Caco-2 (cell line): ENCODE results near the gene CLEC18A. TPM values are rescaled to one million over a fixed set of nuclear protein-coding genes. Genes with fewer than 3 reads are reported as not detected.

Experiments used
- BruUV-seq: library from RNA; stranded (reverse); fragments of 400-500 nt; replicated peaks from 2 replicates; lab custom pipeline; 2021; lab: Mats Ljungman, UMichigan
- CTCF ChIA-PET: fragments of 300-600 bp; sonication (Branson Sonifier 250); formaldehyde crosslinking; loops from one replicate; lab custom pipeline; 2022; ENCODE audit warnings: antibody characterized with exemption; lab: Charles Lee
- POLR2A ChIA-PET: fragments of 300-600 bp; sonication (Branson Sonifier 250); formaldehyde crosslinking; loops from one replicate; lab custom pipeline; 2022; ENCODE audit warnings: antibody characterized with exemption; lab: Charles Lee
- DNase-seq, 2 experiments: peaks; one replicate each; pipeline versions ENCODE4 v3.0.0 to v3.0.0-alpha.2; 2020 to 2022
- H3K27me3 ChIP-seq: replicated peaks from 2 replicates; pipeline ENCODE4 v1.6.0; 2011; ENCODE audit warnings: low read length; ENCODE audit not compliant: control insufficient read depth, insufficient read depth
- H3K36me3 ChIP-seq: 2 replicates; pipeline ENCODE4 v1.5.1; 2011; ENCODE audit warnings: low read length; ENCODE audit not compliant: control insufficient read depth, insufficient read depth
- H3K4me1 ChIP-seq: fragments of 250-450 bp; sonication (Bioruptor Pico); 2 replicates; pipeline ENCODE4 v1.5.1; 2020; ENCODE audit warnings: mild to moderate bottlenecking
- H3K4me3 ChIP-seq: 2 replicates; pipeline ENCODE4 v1.5.1; 2011; ENCODE audit warnings: low read depth, mild to moderate bottlenecking, control low read depth, low read length
- H3K9me3 ChIP-seq: fragments of 250-450 bp; sonication (Bioruptor Pico); 2 replicates; pipeline ENCODE4 v1.5.1; 2020; ENCODE audit warnings: mild to moderate bottlenecking, moderate library complexity
- H3K27ac Mint-ChIP-seq: one replicate; pipeline ENCODE4 v1.8.0; 2022; ENCODE audit warnings: mixed read lengths; ENCODE audit not compliant: unreplicated experiment
- H3K27me3 Mint-ChIP-seq: one replicate; pipeline ENCODE4 v1.8.0; 2022; ENCODE audit warnings: mixed read lengths; ENCODE audit not compliant: insufficient read depth, unreplicated experiment
- H3K36me3 Mint-ChIP-seq: one replicate; pipeline ENCODE4 v1.8.0; 2022; ENCODE audit warnings: mild to moderate bottlenecking, mixed read lengths; ENCODE audit not compliant: insufficient read depth, unreplicated experiment
- H3K4me1 Mint-ChIP-seq: one replicate; pipeline ENCODE4 v1.8.0; 2022; ENCODE audit warnings: low read depth, mixed read lengths; ENCODE audit not compliant: unreplicated experiment
- H3K4me3 Mint-ChIP-seq: one replicate; pipeline ENCODE4 v1.8.0; 2022; ENCODE audit warnings: mild to moderate bottlenecking, moderate library complexity, mixed read lengths; ENCODE audit not compliant: unreplicated experiment
- H3K9me3 Mint-ChIP-seq: one replicate; pipeline ENCODE4 v1.8.0; 2022; ENCODE audit warnings: mixed read lengths; ENCODE audit not compliant: unreplicated experiment
- CTCF ChIP-seq, 2 experiments: fragments of 200-600 bp in 1 of 2; IDR thresholded peaks; 1 replicate in 1 of 2; 2 replicates in 1 of 2; pipeline versions ENCODE4 v1.5.1 to v1.8.0; 2011 to 2022; ENCODE audit warnings: antibody characterized with exemption in 1 of 2, control low read depth in 1 of 2, inconsistent platforms in 1 of 2, low read depth in 1 of 2, low read length in 1 of 2, mild to moderate bottlenecking in 1 of 2, moderate library complexity in 1 of 2; ENCODE audit not compliant: insufficient read depth in 1 of 2, severe bottlenecking in 1 of 2, unreplicated experiment in 1 of 2
- intact Hi-C: fragments of 100-400 bp; cut with micrococcal nuclease; formaldehyde crosslinking; loops from one replicate; pipeline ENCODE4 v1.10.0; 2022; ENCODE audit not compliant: unreplicated experiment
- total RNA-seq: library from RNA; stranded (reverse); gene quantifications from 2 replicates; pipeline ENCODE4 v1.2.3, GENCODE V29; 2022

Gene CLEC18A
- total RNA-seq, 1 experiment from 2014 or later, result 1.3 TPM

- Histone ChIP-seq H3K27me3 (no peaks in the 10 kb centered on the region), H3K4me3 (no peak overlapping the region), H3K4me1 (no peaks in the 10 kb centered on the region), H3K36me3 (no peaks in the 10 kb centered on the region), H3K9me3 (no peaks in the 10 kb centered on the region)
- no peak for DNase-seq
- no peak for TF ChIP-seq CTCF (IDR thresholded peaks at IDR 0.05; ENCODE audit: insufficient read depth in 1 of 2, low read depth in 1 of 2, low read length in 1 of 2, severe bottlenecking in 1 of 2, unreplicated experiment in 1 of 2)
- no TSS peak for BruUV-seq
- POLR2A ChIA-PET, result no interaction called here
- Mint-ChIP-seq H3K36me3 (no peaks in the 10 kb centered on the region), H3K27ac (no peak overlapping the region), H3K4me3 (no peak overlapping the region), H3K9me3 (no peaks in the 10 kb centered on the region), H3K4me1 (no peaks in the 10 kb centered on the region), H3K27me3 (no peaks in the 10 kb centered on the region)
- CTCF ChIA-PET, result no interaction called here
- intact Hi-C loops, result no loop called here
Measured at GRCh38 chr16:69905171-69905555, 46.0 kb upstream of the CLEC18A start.

GRCh38 chr16:69906838-69907401 lies 44.2 kb upstream of the CLEC18A start:
- no peak for DNase-seq
- Mint-ChIP-seq H3K4me1 (no peaks in the 10 kb centered on the region), H3K4me3 (no peak overlapping the region), H3K27me3 (no peaks in the 10 kb centered on the region), H3K36me3 (no peaks in the 10 kb centered on the region), H3K9me3 (no peaks in the 10 kb centered on the region), H3K27ac (no peak overlapping the region)
- ChIA-PET POLR2A (no interaction called here), CTCF (interaction anchor here (0.6 to 1.9 kb wide), 2 partner anchors 24 to 81 kb away, joined by 3 to 5 read pairs; no protein-coding TSS in a partner anchor)
- BruUV-seq, result no TSS peak
- Histone ChIP-seq H3K27me3 (no peaks in the 10 kb centered on the region), H3K4me1 (no peaks in the 10 kb centered on the region), H3K4me3 (no peak overlapping the region), H3K9me3 (no peaks in the 10 kb centered on the region), H3K36me3 (no peaks in the 10 kb centered on the region)
- no peak for TF ChIP-seq CTCF (IDR thresholded peaks at IDR 0.05; ENCODE audit: insufficient read depth in 1 of 2, low read depth in 1 of 2, low read length in 1 of 2, severe bottlenecking in 1 of 2, unreplicated experiment in 1 of 2)
- intact Hi-C loops, result no loop called here

GRCh38 chr16:69909043-69909442 lies 42.1 kb upstream of the CLEC18A start:
- Mint-ChIP-seq H3K27ac (no peak overlapping the region), H3K36me3 (no peaks in the 10 kb centered on the region), H3K9me3 (no peaks in the 10 kb centered on the region), H3K27me3 (no peaks in the 10 kb centered on the region), H3K4me3 (no peak overlapping the region), H3K4me1 (no peaks in the 10 kb centered on the region)
- TSS peak; percentile 17 for BruUV-seq
- ChIA-PET POLR2A (no interaction called here), CTCF (no interaction called here)
- no peak for TF ChIP-seq CTCF (IDR thresholded peaks at IDR 0.05; ENCODE audit: insufficient read depth in 1 of 2, low read depth in 1 of 2, low read length in 1 of 2, severe bottlenecking in 1 of 2, unreplicated experiment in 1 of 2)
- Histone ChIP-seq H3K36me3 (no peaks in the 10 kb centered on the region), H3K9me3 (no peaks in the 10 kb centered on the region), H3K4me1 (no peaks in the 10 kb centered on the region), H3K27me3 (no peaks in the 10 kb centered on the region), H3K4me3 (no peak overlapping the region)
- no peak for DNase-seq
- intact Hi-C loops, result no loop called here
